HepG2 (cell line): ENCODE results near the gene AMIGO1.

Experiments
- CTCF ChIP-seq: sonication (generic); formaldehyde crosslinking; IDR thresholded peaks from 2 replicates; pipeline ENCODE4 v1.5.0; 2020; ENCODE audit warnings: mild to moderate bottlenecking, missing genetic modification reagents, moderate library complexity
- FIP1L1 ChIP-seq: fragments of 200-400 bp; formaldehyde crosslinking; IDR thresholded peaks from 2 replicates; pipeline ENCODE4 v1.6.1; 2018; ENCODE audit warnings: low read depth, mild to moderate bottlenecking, low read length, moderate library complexity, borderline replicate concordance; ENCODE audit not compliant: insufficient read depth
- KLF12 ChIP-seq: sonication (generic); formaldehyde crosslinking; IDR thresholded peaks from 2 replicates; pipeline ENCODE4 v1.4.0; 2020; ENCODE audit warnings: missing genetic modification reagents, borderline replicate concordance
- MIER3 ChIP-seq: IDR thresholded peaks from 2 replicates; pipeline ENCODE4 v1.6.1; 2016; ENCODE audit warnings: missing compliant biosample characterization, borderline replicate concordance
- POLR2A ChIP-seq, 2 experiments: IDR thresholded peaks; 2 replicates each; pipeline ENCODE4 v1.6.1; 2011; ENCODE audit warnings: low read depth in 2 of 2, low read length in 2 of 2, mild to moderate bottlenecking in 1 of 2, moderate library complexity in 1 of 2; ENCODE audit not compliant: insufficient read depth in 1 of 2
- POLR2AphosphoS2 ChIP-seq: IDR thresholded peaks from 2 replicates; pipeline ENCODE4 v1.6.1; 2011; ENCODE audit warnings: low read depth, low read length, improper control_type of control experiment
- SP1 ChIP-seq, 2 experiments: fragments of 450-650 bp in 1 of 2; sonication (generic) in 1 of 2; formaldehyde crosslinking in 1 of 2; IDR thresholded peaks; 2 replicates each; pipeline versions ENCODE4 v1.4.0 to v1.6.1; 2016 to 2020; ENCODE audit warnings: missing genetic modification reagents in 1 of 2
- SP2 ChIP-seq: sonication (generic); formaldehyde crosslinking; IDR thresholded peaks from 2 replicates; pipeline ENCODE4 v1.5.1; 2020; ENCODE audit warnings: mild to moderate bottlenecking, missing genetic modification reagents
- ZNF761 ChIP-seq: sonication (generic); formaldehyde crosslinking; conservative IDR thresholded peaks from 2 replicates; pipeline ENCODE4 v1.4.0; 2020; ENCODE audit warnings: mild to moderate bottlenecking, missing genetic modification reagents
- TF ChIP-seq, protein P1 (sequence below): sonication (generic); formaldehyde crosslinking; IDR thresholded peaks from 2 replicates; pipeline ENCODE4 v1.9.0; 2022; ENCODE audit warnings: missing genetic modification reagents, mild to moderate bottlenecking, borderline replicate concordance
- TF ChIP-seq, protein P2 (sequence below): sonication (generic); formaldehyde crosslinking; IDR thresholded peaks from 2 replicates; pipeline ENCODE4 v1.4.0; 2020; ENCODE audit warnings: mild to moderate bottlenecking, missing genetic modification reagents, borderline replicate concordance

- TF ChIP-seq POLR2A (IDR thresholded peaks at IDR 0.05; ENCODE audit: insufficient read depth in 1 of 2, low read depth in 2 of 2, low read length in 2 of 2), result no peak
- TF ChIP-seq SP2 (CRISPR knock-in tag), result no peak
- TF ChIP-seq ZNF761 (CRISPR knock-in tag), result 0 out of 2 replicates have a peak, but pooled peaks have one; percentile 47
- no peak for TF ChIP-seq FIP1L1
- TF ChIP-seq, protein P1, sequence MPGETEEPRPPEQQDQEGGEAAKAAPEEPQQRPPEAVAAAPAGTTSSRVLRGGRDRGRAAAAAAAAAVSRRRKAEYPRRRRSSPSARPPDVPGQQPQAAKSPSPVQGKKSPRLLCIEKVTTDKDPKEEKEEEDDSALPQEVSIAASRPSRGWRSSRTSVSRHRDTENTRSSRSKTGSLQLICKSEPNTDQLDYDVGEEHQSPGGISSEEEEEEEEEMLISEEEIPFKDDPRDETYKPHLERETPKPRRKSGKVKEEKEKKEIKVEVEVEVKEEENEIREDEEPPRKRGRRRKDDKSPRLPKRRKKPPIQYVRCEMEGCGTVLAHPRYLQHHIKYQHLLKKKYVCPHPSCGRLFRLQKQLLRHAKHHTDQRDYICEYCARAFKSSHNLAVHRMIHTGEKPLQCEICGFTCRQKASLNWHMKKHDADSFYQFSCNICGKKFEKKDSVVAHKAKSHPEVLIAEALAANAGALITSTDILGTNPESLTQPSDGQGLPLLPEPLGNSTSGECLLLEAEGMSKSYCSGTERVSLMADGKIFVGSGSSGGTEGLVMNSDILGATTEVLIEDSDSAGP (CRISPR knock-in tag), result peak; percentile 98
- no peak for TF ChIP-seq KLF12 (CRISPR knock-in tag)
- TF ChIP-seq, protein P2, sequence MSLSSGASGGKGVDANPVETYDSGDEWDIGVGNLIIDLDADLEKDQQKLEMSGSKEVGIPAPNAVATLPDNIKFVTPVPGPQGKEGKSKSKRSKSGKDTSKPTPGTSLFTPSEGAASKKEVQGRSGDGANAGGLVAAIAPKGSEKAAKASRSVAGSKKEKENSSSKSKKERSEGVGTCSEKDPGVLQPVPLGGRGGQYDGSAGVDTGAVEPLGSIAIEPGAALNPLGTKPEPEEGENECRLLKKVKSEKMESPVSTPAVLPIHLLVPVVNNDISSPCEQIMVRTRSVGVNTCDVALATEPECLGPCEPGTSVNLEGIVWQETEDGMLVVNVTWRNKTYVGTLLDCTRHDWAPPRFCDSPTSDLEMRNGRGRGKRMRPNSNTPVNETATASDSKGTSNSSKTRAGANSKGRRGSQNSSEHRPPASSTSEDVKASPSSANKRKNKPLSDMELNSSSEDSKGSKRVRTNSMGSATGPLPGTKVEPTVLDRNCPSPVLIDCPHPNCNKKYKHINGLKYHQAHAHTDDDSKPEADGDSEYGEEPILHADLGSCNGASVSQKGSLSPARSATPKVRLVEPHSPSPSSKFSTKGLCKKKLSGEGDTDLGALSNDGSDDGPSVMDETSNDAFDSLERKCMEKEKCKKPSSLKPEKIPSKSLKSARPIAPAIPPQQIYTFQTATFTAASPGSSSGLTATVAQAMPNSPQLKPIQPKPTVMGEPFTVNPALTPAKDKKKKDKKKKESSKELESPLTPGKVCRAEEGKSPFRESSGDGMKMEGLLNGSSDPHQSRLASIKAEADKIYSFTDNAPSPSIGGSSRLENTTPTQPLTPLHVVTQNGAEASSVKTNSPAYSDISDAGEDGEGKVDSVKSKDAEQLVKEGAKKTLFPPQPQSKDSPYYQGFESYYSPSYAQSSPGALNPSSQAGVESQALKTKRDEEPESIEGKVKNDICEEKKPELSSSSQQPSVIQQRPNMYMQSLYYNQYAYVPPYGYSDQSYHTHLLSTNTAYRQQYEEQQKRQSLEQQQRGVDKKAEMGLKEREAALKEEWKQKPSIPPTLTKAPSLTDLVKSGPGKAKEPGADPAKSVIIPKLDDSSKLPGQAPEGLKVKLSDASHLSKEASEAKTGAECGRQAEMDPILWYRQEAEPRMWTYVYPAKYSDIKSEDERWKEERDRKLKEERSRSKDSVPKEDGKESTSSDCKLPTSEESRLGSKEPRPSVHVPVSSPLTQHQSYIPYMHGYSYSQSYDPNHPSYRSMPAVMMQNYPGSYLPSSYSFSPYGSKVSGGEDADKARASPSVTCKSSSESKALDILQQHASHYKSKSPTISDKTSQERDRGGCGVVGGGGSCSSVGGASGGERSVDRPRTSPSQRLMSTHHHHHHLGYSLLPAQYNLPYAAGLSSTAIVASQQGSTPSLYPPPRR (CRISPR knock-in tag), result no peak
- TF ChIP-seq CTCF (CRISPR knock-in tag), result no peak; the same call in 1 of the 2 replicates
- TF ChIP-seq MIER3 (CRISPR knock-in tag), result no peak
- no peak for TF ChIP-seq SP1 (IDR thresholded peaks at IDR 0.05)
- no peak for TF ChIP-seq SP1 (CRISPR knock-in tag; IDR thresholded peaks at IDR 0.05)
- no peak for TF ChIP-seq POLR2AphosphoS2
Measured at GRCh38 chr1:109466452-109467300, 42.9 kb downstream of the AMIGO1 start, which contains the start of gene SYPL2.
